Epithelial cell of proximal tubule (primary cell): Measurements from ENCODE around the gene VWDE. TPM values are rescaled to one million over a fixed set of nuclear protein-coding genes. Genes with fewer than 3 reads are reported as not detected.

Source experiments
- DNase-seq: peaks from one replicate; pipeline ENCODE4 v3.0.0-alpha.2; 2011; ENCODE audit warnings: low read depth
- H3K4me3 ChIP-seq: 2 replicates; pipeline ENCODE4 v1.5.1; 2011; ENCODE audit warnings: low read depth, mild to moderate bottlenecking, low read length
- total RNA-seq: library from RNA; depleted of rRNA; stranded (reverse); fragments of >200 nt; gene quantifications from 2 replicates; pipeline ENCODE4 v1.2.3, GENCODE V29; 2015
- TF ChIP-seq, protein P1 (sequence below): conservative IDR thresholded peaks from 2 replicates; pipeline ENCODE4 v1.5.1; 2012; ENCODE audit warnings: low read depth, mild to moderate bottlenecking, low read length

Gene VWDE
- total RNA-seq, 1 donor from 2014 or later, result 0.12 TPM

DNA sequence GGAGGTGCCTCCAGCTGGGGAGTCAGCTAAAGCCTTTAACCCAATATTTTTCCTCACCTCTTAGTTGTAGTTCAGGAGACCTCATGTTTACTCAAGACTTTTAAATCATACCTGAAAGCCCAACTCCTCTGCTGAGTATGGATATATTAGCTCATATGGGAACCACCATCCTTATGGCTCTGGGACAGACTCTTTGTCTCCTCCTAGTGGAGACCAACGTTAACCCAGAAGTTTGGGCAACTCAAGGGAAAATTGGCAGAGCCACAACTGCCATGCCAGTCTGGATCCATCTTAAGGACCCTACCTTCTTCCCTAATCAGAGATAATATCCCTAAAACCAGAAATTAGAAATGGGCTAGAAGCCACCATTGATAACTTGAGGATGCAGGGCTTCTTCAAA is 111.8 kb downstream of the VWDE start:
- no peak for DNase-seq
- no peak overlapping the region for H3K4me3 ChIP-seq
- TF ChIP-seq, protein P1, sequence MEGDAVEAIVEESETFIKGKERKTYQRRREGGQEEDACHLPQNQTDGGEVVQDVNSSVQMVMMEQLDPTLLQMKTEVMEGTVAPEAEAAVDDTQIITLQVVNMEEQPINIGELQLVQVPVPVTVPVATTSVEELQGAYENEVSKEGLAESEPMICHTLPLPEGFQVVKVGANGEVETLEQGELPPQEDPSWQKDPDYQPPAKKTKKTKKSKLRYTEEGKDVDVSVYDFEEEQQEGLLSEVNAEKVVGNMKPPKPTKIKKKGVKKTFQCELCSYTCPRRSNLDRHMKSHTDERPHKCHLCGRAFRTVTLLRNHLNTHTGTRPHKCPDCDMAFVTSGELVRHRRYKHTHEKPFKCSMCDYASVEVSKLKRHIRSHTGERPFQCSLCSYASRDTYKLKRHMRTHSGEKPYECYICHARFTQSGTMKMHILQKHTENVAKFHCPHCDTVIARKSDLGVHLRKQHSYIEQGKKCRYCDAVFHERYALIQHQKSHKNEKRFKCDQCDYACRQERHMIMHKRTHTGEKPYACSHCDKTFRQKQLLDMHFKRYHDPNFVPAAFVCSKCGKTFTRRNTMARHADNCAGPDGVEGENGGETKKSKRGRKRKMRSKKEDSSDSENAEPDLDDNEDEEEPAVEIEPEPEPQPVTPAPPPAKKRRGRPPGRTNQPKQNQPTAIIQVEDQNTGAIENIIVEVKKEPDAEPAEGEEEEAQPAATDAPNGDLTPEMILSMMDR, result peak; percentile 45

DNA sequence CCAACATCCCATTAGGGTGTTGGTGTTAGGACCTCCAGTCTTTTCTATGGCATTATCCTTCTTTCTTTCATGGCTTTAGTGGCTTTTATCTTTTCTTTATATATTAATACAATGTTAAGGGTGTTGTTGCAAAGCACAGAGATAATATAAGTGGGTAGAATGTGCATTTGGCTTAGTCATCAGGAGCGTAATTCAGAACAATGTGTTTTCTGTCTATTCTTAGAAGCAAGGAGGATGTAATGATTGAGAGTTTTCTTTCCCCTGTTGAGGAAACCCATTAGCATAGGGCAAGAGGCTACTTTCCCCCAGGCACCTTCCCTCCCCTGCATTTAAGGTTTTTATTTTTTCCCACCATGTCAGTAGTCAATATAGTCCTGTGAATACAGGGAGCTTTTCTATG is 112.9 kb downstream of the VWDE start:
- TF ChIP-seq, protein P1, result no peak
- DNase-seq, result no peak
- no peak overlapping the region for H3K4me3 ChIP-seq

DNA sequence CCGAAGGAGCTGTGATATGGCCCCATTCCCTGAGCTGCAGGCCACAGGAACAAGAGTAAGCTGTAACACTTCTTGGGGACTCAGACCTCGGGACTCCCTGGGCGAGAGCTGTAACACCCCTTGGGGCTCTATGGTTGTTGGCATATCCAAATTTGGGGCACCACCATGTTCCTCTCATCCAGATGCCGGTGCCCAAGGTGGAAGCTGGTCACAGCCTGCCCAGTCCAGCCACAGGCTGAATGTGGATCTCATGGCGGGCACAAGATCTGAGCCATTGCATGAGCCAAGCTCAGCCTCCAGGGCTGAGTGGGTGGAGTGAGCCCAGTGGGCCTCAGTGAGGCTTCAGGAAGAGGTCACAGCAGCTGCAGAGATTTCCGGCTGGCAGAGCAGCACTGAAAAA is 113.7 kb downstream of the VWDE start:
- H3K4me3 ChIP-seq, result no peak overlapping the region
- DNase-seq, result no peak
- TF ChIP-seq, protein P1, result no peak

DNA sequence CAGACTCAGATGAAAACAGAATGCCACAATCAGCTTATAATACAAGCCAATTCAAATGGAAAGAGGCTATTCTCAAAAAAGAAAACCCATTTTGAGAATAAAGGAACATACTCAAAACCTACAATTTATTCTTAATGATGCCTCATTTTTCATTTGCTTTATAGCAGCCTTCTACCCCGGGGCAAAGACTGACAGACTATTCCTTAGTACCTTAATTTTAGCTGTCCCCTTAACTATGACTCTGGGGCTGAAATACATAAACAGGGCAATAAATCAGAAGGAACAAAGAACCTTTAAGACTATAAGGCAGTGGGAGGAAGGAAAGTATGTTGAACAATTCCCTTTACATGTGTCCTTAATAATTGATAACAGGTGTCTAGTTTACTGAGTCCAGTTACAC is 115.8 kb downstream of the VWDE start:
- H3K4me3 ChIP-seq, result no peak overlapping the region
- DNase-seq, result no peak
- TF ChIP-seq, protein P1, result no peak

DNA sequence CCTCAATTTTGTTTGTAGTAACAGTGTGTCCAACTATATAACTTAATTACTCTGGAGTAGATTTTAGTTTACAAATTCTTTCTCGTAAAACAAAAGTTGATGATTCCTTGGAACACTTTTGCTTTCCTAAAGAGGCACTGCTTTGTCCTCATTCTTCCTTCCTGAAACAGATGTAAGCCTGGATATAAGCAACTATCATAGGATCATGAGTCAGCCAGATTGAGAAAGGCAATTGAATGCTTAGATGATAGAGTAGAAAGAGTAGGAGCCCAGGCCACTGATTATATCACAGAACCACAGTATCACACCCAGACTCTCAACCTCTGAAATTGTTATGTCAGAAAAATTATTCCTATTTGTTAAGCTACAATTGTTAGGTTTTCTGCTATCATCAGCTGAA is 122.6 kb downstream of the VWDE start:
- TF ChIP-seq, protein P1, result no peak
- H3K4me3 ChIP-seq, result no peak overlapping the region
- DNase-seq, result peak; percentile 23

Other genes with a start within 250 kb of the VWDE start
- gene TMEM106B, start 192.6 kb downstream of the VWDE start, total RNA-seq, result 54.7 and 57.4 TPM in 2 replicates
- gene SCIN, start 166.9 kb upstream of the VWDE start, total RNA-seq, result 5.1 and 6.3 TPM in 2 replicates